B cell (primary cell): ENCODE results near the gene PLA2G2D. TPM values are rescaled to one million over a fixed set of nuclear protein-coding genes. Genes with fewer than 3 reads are reported as not detected.

Experiments
- ATAC-seq: fragments of 200-7000 bp; cut with Tn5 transposase; one replicate; pipeline ENCODE4 v1.10.0; 2021; ENCODE audit warnings: low read depth, mild to moderate bottlenecking, moderate number of reproducible peaks, moderate library complexity
- CTCF ChIA-PET: fragments of 350-600 bp; sonication (Branson Sonifier 250); formaldehyde crosslinking; loops from one replicate; lab custom pipeline; 2021; ENCODE audit warnings: antibody characterized with exemption, inconsistent platforms; lab: Charles Lee
- POLR2A ChIA-PET: fragments of 350-600 bp; sonication (Branson Sonifier 250); formaldehyde crosslinking; loops from one replicate; lab custom pipeline; 2021; ENCODE audit warnings: antibody characterized with exemption; lab: Charles Lee
- DNase-seq: peaks from one replicate; pipeline ENCODE4 v3.0.0; 2013
- H2AFZ ChIP-seq: 2 replicates; pipeline ENCODE4 v1.6.1; 2012; ENCODE audit warnings: mild to moderate bottlenecking, low read depth, low read length; ENCODE audit not compliant: insufficient read depth, poor library complexity, severe bottlenecking
- H3K27ac ChIP-seq, 2 donors: 1 replicate in 1 of 2; 2 replicates in 1 of 2; pipeline ENCODE4 v1.5.1; 2012 to 2013; ENCODE audit warnings: low read length in 2 of 2, mild to moderate bottlenecking in 2 of 2, moderate library complexity in 1 of 2
- H3K27me3 ChIP-seq, 4 experiments: fragments of 200-600 bp in 1 of 4; sonication (generic) in 1 of 4; replicated peaks in 1 of 4; 1 replicate in 2 of 4; 2 replicates in 2 of 4; pipeline versions ENCODE4 v1.6.1 to v1.7.0; 2013 to 2016; ENCODE audit warnings: low read length in 3 of 4, mild to moderate bottlenecking in 2 of 4, mixed read lengths in 1 of 4, moderate library complexity in 1 of 4; ENCODE audit not compliant: insufficient read depth in 4 of 4, control insufficient read depth in 3 of 4; ENCODE audit errors: control extremely low read depth in 1 of 4
- H3K36me3 ChIP-seq, 2 experiments: replicated peaks in 1 of 2; 1 replicate in 1 of 2; 2 replicates in 1 of 2; pipeline versions ENCODE4 v1.6.1 to v1.7.1; 2013; ENCODE audit warnings: low read length in 1 of 2; ENCODE audit not compliant: insufficient read depth in 2 of 2, control insufficient read depth in 1 of 2; ENCODE audit errors: control extremely low read depth in 1 of 2, extremely low read depth in 1 of 2
- H3K4me1 ChIP-seq, 2 donors: fragments of 200-600 bp in 1 of 2; sonication (generic) in 1 of 2; 1 replicate in 1 of 2; 2 replicates in 1 of 2; pipeline versions ENCODE4 v1.5.1 to v1.6.1; 2013 to 2017; ENCODE audit warnings: low read length in 2 of 2; ENCODE audit not compliant: control insufficient read depth in 2 of 2, insufficient read depth in 2 of 2
- H3K4me2 ChIP-seq: replicated peaks from 2 replicates; pipeline ENCODE3; 2012; ENCODE audit warnings: mild to moderate bottlenecking, low read depth, low read length; ENCODE audit not compliant: poor library complexity, severe bottlenecking
- H3K4me3 ChIP-seq, 5 experiments: fragments of 200-600 bp in 1 of 5; sonication (generic) in 1 of 5; 1 replicate in 3 of 5; 2 replicates in 2 of 5; pipeline versions ENCODE4 v1.5.1 to v1.7.0; 2011 to 2016; ENCODE audit warnings: low read length in 4 of 5, mild to moderate bottlenecking in 4 of 5, low read depth in 2 of 5, control low read depth in 1 of 5, moderate library complexity in 1 of 5; ENCODE audit not compliant: insufficient read depth in 1 of 5; ENCODE audit errors: control extremely low read depth in 1 of 5, extremely low read depth in 1 of 5
- H3K79me2 ChIP-seq: fragments of 200-600 bp; sonication (generic); one replicate; pipeline ENCODE4 v1.6.0; 2016; ENCODE audit warnings: low read length; ENCODE audit not compliant: control insufficient read depth, insufficient read depth
- H3K9ac ChIP-seq: fragments of 200-600 bp; sonication (generic); 2 replicates; pipeline ENCODE4 v1.6.1; 2017; ENCODE audit warnings: mild to moderate bottlenecking, low read length, moderate library complexity
- H3K9me3 ChIP-seq, 3 donors: one replicate each; pipeline versions ENCODE4 v1.6.1 to v1.7.1; 2013; ENCODE audit warnings: low read length in 2 of 3; ENCODE audit not compliant: control insufficient read depth in 2 of 3, insufficient read depth in 1 of 3; ENCODE audit errors: control extremely low read depth in 1 of 3
- H4K20me1 ChIP-seq: 2 replicates; pipeline ENCODE4 v1.6.0; 2012; ENCODE audit warnings: mild to moderate bottlenecking, low read length; ENCODE audit not compliant: insufficient read depth, control insufficient read depth, poor library complexity, severe bottlenecking
- H3K27ac Mint-ChIP-seq: one replicate; pipeline ENCODE4 v1.8.0; 2021; ENCODE audit warnings: mixed read lengths
- H3K27me3 Mint-ChIP-seq: one replicate; pipeline ENCODE4 v1.8.0; 2021; ENCODE audit warnings: mixed read lengths
- H3K4me1 Mint-ChIP-seq: one replicate; pipeline ENCODE4 v1.8.0; 2021; ENCODE audit warnings: mixed read lengths
- H3K4me3 Mint-ChIP-seq: one replicate; pipeline ENCODE4 v1.8.0; 2021; ENCODE audit warnings: mixed read lengths
- H3K9me3 Mint-ChIP-seq: one replicate; pipeline ENCODE4 v1.8.0; 2022; ENCODE audit warnings: mixed read lengths; ENCODE audit not compliant: insufficient read depth
- CTCF ChIP-seq: fragments of 200-600 bp; IDR thresholded peaks from one replicate; pipeline ENCODE4 v1.8.0; 2022; ENCODE audit warnings: antibody characterized with exemption, mild to moderate bottlenecking
- EZH2 ChIP-seq: IDR thresholded peaks from 2 replicates; pipeline ENCODE4 v1.6.1; 2012; ENCODE audit warnings: borderline replicate concordance, low read depth, mild to moderate bottlenecking, moderate library complexity, low read length; ENCODE audit not compliant: insufficient read depth, poor library complexity, severe bottlenecking
- WGBS: methylation state at CpG from one replicate; pipeline ENCODE4 v1.1.5; 2013; ENCODE audit warnings: missing lambda C conversion rate; ENCODE audit not compliant: insufficient coverage; 5-methylcytosine and 5-hydroxymethylcytosine counted together
- intact Hi-C: fragments of 100-400 bp; cut with micrococcal nuclease; formaldehyde crosslinking; loops from one replicate; pipeline ENCODE4 v1.10.0; 2022
- polyA plus RNA-seq: library from polyadenylated mRNA; depleted of rRNA; stranded (reverse); fragments of >200 nt; gene quantifications from 2 replicates; pipeline ENCODE4 v1.2.3, GENCODE V29; 2012
- total RNA-seq, 2 donors: library from RNA; stranded (reverse); fragments of 120-200 nt in 1 of 2; gene quantifications; 1 replicate in 1 of 2; 2 replicates in 1 of 2; pipeline versions ENCODE4 v1.2.3 to v1.2.4, GENCODE V29; 2013 to 2022

PLA2G2D gene
- total and polyA plus RNA-seq, 2 donors (not counting 1 experiment from before 2014, with no cell fraction given), result 2.3 to 2.8 TPM

GRCh38 chr1:20070357-20070756 lies 49.0 kb downstream of the PLA2G2D start:
- intact Hi-C loops, result no loop called here

GRCh38 chr1:20069874-20070273 lies 49.5 kb downstream of the PLA2G2D start, which contains the start of gene PLA2G5:
TSS of gene PLA2G5 (plus strand) at chr1:20070194. CDS start at chr1:20084831, 14,637 bp downstream.
- no peak within 1 kb of the TSS for H3K9ac ChIP-seq
- H4K20me1 ChIP-seq, result no peaks in the 10 kb centered on the region
- CTCF ChIA-PET, result no interaction called here
- ATAC-seq (no peak), DNase-seq (no peak)
- no peaks in the 10 kb centered on the region for H3K27me3 ChIP-seq
- H3K4me1 ChIP-seq, result peaks cover 29 to 30% of the 10 kb centered on the region in 2 donors
- no peak within 1 kb of the TSS for H3K27ac ChIP-seq
- intact Hi-C loops, result no loop called here
- H3K27me3 Mint-ChIP-seq, result no peaks in the 10 kb centered on the region
- POLR2A ChIA-PET, result no interaction called here
- no peak within 1 kb of the TSS for H3K27ac Mint-ChIP-seq
- H2AFZ ChIP-seq, result no peak within 1 kb of the TSS
- H3K4me3 ChIP-seq, result no peak within 1 kb of the TSS
- no peaks in the 10 kb centered on the region for H3K79me2 ChIP-seq
- H3K4me3 Mint-ChIP-seq, result no peak within 1 kb of the TSS
- no peak within 1 kb of the TSS for H3K4me2 ChIP-seq
- no peaks in the 10 kb centered on the region for H3K36me3 ChIP-seq
- TF ChIP-seq EZH2 (no peak), CTCF (no peak)
- whole genome bisulfite sequencing, result 68% methylated on average over 6 of the region's 7 CpGs
- H3K9me3 Mint-ChIP-seq, result no peaks in the 10 kb centered on the region
- peaks cover 33% of the 10 kb centered on the region for H3K4me1 Mint-ChIP-seq
- H3K9me3 ChIP-seq, result no peaks in the 10 kb centered on the region

More at GRCh38 chr1:20070357-20070756, 49.0 kb downstream of the PLA2G2D start:
- Histone ChIP-seq H3K27me3 (no peaks in the 10 kb centered on the region), H3K4me3 (no peak overlapping the region), H3K27ac (no peak overlapping the region), H3K79me2 (no peaks in the 10 kb centered on the region), H3K4me1 (peaks cover 34 to 35% of the 10 kb centered on the region in 2 donors), H3K9ac (no peak overlapping the region), H3K4me2 (no peak overlapping the region), H4K20me1 (no peaks in the 10 kb centered on the region), H3K36me3 (no peaks in the 10 kb centered on the region), H3K9me3 (no peaks in the 10 kb centered on the region), H2AFZ (no peak overlapping the region)
- TF ChIP-seq CTCF (no peak), EZH2 (no peak)
- H3K27ac Mint-ChIP-seq, result no peak overlapping the region
- DNase-seq (no peak), ATAC-seq (no peak)
- POLR2A ChIA-PET, result no interaction called here
- CTCF ChIA-PET, result no interaction called here
- peaks cover 37% of the 10 kb centered on the region for H3K4me1 Mint-ChIP-seq
- 93% methylated on average over 8 of the region's 10 CpGs for WGBS
- H3K4me3 Mint-ChIP-seq, result no peak overlapping the region
- no peaks in the 10 kb centered on the region for H3K9me3 Mint-ChIP-seq
- no peaks in the 10 kb centered on the region for H3K27me3 Mint-ChIP-seq
